Measurements from ENCODE around the gene ZNF813. TPM values are rescaled to one million over a fixed set of nuclear protein-coding genes. Genes with fewer than 3 reads are reported as not detected.
"Not testable (repeated sequence)": the region's sequence is repeated elsewhere in the genome, so short reads cannot be mapped to it uniquely, and the experiment has no call there.

ZNF813 gene
- polyA plus RNA-seq (2013, experiment 1 of 2; ENCODE audit: insufficient read length) = 1.8 TPM
- polyA plus RNA-seq (2013, experiment 2 of 2; ENCODE audit: insufficient read length) = 1.7 TPM

DNA sequence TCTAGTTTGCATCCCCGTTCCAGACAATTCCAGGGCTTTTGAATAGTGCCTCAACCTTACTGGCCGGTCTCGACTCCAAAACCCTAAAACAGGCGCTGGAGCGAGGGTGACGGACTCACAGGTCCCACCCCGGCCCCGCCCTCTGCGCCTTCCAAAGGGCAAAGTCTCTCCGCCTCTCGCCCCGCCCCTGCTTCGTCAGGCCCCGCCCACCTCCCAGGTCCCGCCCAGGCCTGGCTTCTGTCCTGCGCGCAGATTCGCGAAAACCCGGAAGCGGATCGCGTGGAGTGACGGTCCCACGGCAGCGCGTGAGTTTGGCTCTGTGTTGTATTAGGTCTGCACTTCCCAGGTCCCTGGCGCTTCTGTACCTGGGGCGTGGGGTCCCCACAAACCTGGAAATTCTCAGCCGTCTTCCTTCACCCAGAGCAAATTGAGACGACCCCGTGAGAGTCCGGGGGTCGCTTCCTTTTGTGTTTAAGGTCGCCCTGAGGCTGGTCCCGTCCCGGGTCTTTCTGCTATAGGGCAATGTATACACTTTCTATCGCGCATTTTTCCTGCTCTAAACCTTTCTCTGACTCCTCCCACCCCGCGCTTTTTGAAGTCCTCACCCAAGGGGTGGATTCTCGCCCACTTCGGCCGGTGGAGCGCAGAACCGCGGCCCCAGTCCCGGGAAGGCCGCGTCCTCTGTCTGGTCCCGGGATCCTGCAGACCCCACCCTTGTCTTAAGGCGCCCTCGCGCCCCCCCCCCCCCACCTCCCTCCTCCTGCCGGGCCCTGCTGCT is at the start of gene ZNF813:
ZNF813 (plus strand) TSS at position 249 of the 778 bp plus-strand sequence. CDS start 16,090 bp downstream, outside the sequence.
- peak; percentile 80 for DNase-seq

GRCh38 chr19:53420520-53421315 is 46.8 kb upstream of the ZNF813 start:
- DNase-seq = not testable (repeated sequence)

DNA sequence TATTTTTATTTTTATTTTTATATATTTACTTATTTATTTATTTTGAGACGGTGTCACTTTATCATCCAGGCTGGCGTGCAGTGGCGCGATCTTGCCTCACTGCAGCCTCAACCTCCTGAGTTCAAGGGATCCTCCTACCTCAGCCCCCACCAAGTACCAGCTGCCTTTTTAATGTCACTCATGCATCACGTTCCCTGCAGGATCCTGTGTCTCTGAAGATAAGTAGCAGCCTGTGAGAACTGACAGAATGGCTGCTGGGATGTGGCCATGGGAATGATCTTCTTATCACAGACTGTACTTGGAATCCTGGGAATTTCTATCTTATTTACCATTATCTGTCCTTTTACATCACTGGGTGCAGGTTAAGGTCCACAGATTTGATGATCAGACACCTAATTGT is 45.0 kb upstream of the ZNF813 start:
- DNase-seq = no peak

DNA sequence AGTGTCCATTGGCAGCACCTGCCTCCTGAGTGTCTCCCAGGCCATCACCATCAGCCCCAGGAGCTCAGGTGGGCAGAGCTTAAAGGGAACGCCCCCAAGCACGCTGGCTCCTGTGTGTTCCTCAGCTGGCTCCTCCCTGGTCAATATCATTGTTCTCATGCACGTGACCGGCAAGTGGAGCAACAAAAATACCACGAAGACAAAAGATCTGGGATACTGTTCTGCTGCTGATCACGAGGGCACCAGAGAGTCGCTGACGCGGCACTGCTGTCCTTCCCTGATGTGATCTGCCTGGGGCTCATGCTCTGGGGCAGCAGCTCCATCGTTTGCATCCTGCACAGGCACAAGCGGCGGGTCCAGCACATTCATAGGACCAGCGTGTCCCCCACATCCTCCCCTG is 44.5 kb upstream of the ZNF813 start:
- not testable (repeated sequence) for DNase-seq

DNA sequence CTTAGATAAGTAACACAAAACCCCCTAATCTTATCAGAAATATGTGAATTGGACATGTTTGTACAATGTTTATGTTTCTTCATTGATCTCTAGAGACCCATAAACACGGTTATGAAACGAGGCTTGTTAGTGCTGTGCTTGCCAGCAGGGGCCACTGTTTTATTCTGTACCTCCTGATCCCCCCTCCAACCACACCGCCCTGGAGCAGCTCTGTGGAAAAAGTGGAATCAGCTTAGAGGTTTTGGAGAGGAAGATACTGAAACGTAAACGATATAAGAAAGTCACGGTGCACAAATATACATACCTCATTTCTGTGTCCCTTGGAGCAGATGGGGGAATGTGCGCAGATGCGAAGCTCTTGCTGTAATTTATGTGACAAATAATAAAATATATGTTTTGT is 43.9 kb upstream of the ZNF813 start:
- not testable (repeated sequence) for DNase-seq

- DNase-seq = peak; percentile 42
Observed at GRCh38 chr19:53424968-53425597, 42.5 kb upstream of the ZNF813 start.

GRCh38 chr19:53431399-53432087 is 36.0 kb upstream of the ZNF813 start, which contains the start of gene ZNF761:
TSS of gene ZNF761 (plus strand) at chr19:53431984. CDS start at chr19:53447269, 15,285 bp downstream.
- peak; percentile 86 for DNase-seq

- DNase-seq = peak; percentile 28
Observed at GRCh38 chr19:53432088-53432661, 35.4 kb upstream of the ZNF813 start.

DNA sequence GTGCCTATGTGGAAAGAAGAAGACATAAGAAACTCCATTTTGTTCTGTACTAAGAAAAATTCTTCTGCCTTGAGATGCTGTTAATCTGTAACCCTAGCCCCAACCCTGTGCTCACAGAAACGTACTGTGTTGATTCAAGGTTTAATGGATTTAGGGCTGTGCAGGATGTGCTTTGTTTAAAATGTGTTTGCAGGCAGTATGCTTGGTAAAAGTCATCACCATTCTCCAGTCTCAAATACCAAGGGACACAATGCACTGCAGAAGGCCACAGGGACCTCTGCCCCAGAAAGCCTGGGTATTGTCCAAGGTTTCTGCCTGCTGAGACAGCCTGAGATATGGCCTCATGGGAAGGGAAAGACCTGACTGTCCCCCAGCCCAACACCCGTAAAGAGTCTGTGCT is 23.7 kb upstream of the ZNF813 start:
- not testable (repeated sequence) for DNase-seq

DNA sequence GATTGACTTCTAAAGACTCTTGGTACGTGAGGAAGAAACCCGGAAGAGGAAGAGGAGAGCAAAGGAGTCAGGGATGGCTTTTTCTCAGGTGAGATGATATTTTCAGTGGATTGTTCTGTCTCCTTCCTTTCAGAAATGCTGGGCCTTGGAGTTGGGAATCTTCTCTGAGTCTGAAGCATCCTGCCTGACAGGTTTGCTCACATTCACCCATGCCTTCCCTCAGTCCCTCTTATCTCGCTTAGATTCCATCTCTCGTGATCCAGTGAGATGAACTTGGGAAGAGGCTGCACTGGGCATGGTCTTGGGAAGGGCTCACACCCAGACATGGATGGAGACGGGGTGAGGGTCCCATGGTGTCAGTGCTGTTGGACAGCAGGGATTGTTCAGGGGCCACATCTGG is 20.3 kb upstream of the ZNF813 start:
- DNase-seq = not testable (repeated sequence)

GRCh38 chr19:53455828-53456227 is 11.7 kb upstream of the ZNF813 start:
- DNase-seq = no peak

DNA sequence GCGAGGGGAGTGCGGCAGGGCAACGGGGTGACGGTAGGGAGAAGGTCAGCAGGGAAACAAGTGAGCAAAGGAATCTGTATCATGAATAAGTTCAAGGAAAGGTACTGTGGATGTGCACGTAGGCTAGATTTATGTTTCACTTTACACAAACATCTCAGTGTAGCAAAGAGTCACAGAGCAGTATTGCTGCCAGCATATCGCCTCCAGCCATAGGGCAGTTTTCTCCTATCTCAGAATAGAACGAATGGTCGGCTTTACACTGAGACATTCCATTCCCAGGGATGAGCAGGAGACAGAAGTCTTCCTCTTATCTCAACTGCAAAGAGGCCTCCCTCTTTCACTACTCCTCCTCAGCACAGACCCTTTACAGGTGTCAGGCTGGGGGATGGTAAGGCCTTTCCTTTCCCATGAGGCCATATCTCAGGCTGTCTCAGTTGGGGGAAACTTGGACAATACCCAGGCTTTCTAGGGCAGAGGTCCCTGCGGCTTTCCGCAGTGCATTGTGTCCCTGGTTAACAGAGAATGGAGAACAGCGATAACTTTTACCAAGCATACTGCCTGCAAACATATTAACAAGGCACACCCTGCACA is 7.3 kb upstream of the ZNF813 start:
- DNase-seq = not testable (repeated sequence)

GRCh38 chr19:53461866-53462265 is 5.7 kb upstream of the ZNF813 start:
- DNase-seq = no peak

DNA sequence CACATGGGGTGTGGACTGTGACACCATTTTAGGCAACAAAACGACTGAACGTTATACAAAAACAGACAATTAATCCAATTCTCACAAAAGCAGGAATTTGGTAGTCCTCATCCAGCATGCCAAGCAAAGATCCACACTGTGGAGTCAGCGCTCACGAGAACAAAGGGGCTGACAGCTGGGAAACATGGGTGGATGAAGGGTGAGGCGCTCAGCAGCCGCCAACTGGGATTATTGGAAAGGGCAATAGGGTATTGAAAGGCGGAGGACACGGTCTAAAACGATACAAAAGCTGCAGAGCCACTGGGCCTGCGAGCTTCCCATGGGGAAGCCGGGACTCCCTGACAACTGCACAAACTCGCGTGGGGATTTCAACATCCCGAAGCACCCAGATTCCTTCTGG is 4.7 kb upstream of the ZNF813 start:
- no peak for DNase-seq

GRCh38 chr19:53463263-53463662 is 4.3 kb upstream of the ZNF813 start:
- no peak for DNase-seq

- DNase-seq = no peak
Observed at GRCh38 chr19:53466726-53467484, 628 bp upstream of the ZNF813 start.

- not testable (repeated sequence) for DNase-seq
Observed at GRCh38 chr19:53468628-53469027, 1.1 kb downstream of the ZNF813 start.

GRCh38 chr19:53471916-53472315 is 4.4 kb downstream of the ZNF813 start:
- DNase-seq = no peak

GRCh38 chr19:53474832-53475231 is 7.3 kb downstream of the ZNF813 start:
- DNase-seq = not testable (repeated sequence)

GRCh38 chr19:53475470-53475869 is 7.9 kb downstream of the ZNF813 start:
- DNase-seq = not testable (repeated sequence)

- DNase-seq = not testable (repeated sequence)
Observed at GRCh38 chr19:53483751-53484150, 16.2 kb downstream of the ZNF813 start.

Data from fibroblast of skin of back (primary cell).